Trophoblast cell (in vitro differentiated cells and primary cell): ENCODE results near the gene ASB2.

Source experiments
- DNase-seq, 2 donors: peaks; one replicate each; pipeline ENCODE4 v3.0.0-alpha.2; 2016
- H2AFZ ChIP-seq: 2 replicates; pipeline ENCODE4 v1.6.1; 2013; ENCODE audit warnings: low read length, moderate library complexity, mild to moderate bottlenecking; ENCODE audit not compliant: insufficient read depth, poor library complexity
- H2AK5ac ChIP-seq: 2 replicates; pipeline ENCODE4 v1.6.1; 2013; ENCODE audit warnings: mild to moderate bottlenecking, low read length
- H2BK120ac ChIP-seq: 2 replicates; pipeline ENCODE4 v1.6.1; 2013; ENCODE audit warnings: low read length, mild to moderate bottlenecking, moderate library complexity; ENCODE audit not compliant: insufficient read depth, poor library complexity
- H2BK12ac ChIP-seq: 2 replicates; pipeline ENCODE4 v1.6.1; 2013; ENCODE audit warnings: mild to moderate bottlenecking, low read length, moderate library complexity
- H2BK5ac ChIP-seq: 2 replicates; pipeline ENCODE4 v1.6.1; 2013; ENCODE audit warnings: low read length, low read depth, moderate library complexity, mild to moderate bottlenecking; ENCODE audit not compliant: poor library complexity
- H3K14ac ChIP-seq: 2 replicates; pipeline ENCODE4 v1.6.1; 2013; ENCODE audit warnings: mild to moderate bottlenecking, low read length
- H3K18ac ChIP-seq: 2 replicates; pipeline ENCODE4 v1.6.1; 2013; ENCODE audit warnings: mild to moderate bottlenecking, low read length
- H3K23ac ChIP-seq: 2 replicates; pipeline ENCODE4 v1.6.1; 2013; ENCODE audit warnings: low read length
- H3K27ac ChIP-seq: 2 replicates; pipeline ENCODE4 v1.5.1; 2013; ENCODE audit warnings: low read depth, mild to moderate bottlenecking, inconsistent platforms, low read length, moderate library complexity
- H3K27me3 ChIP-seq: 2 replicates; pipeline ENCODE4 v1.6.1; 2013; ENCODE audit warnings: inconsistent platforms, mild to moderate bottlenecking, low read length, moderate library complexity; ENCODE audit not compliant: insufficient read depth
- H3K36me3 ChIP-seq, 2 experiments: 1 replicate in 1 of 2; 2 replicates in 1 of 2; pipeline ENCODE4 v1.6.1; 2013; ENCODE audit warnings: low read length in 2 of 2, mild to moderate bottlenecking in 2 of 2, moderate library complexity in 1 of 2; ENCODE audit not compliant: insufficient read depth in 2 of 2, control insufficient read depth in 1 of 2
- H3K4ac ChIP-seq: 2 replicates; pipeline ENCODE4 v1.6.1; 2013; ENCODE audit warnings: low read depth, mild to moderate bottlenecking, low read length, moderate library complexity
- H3K4me1 ChIP-seq, 2 experiments: 1 replicate in 1 of 2; 2 replicates in 1 of 2; pipeline ENCODE4 v1.6.1; 2013; ENCODE audit warnings: low read length in 2 of 2, mild to moderate bottlenecking in 2 of 2, moderate library complexity in 1 of 2; ENCODE audit not compliant: insufficient read depth in 2 of 2, control insufficient read depth in 1 of 2
- H3K4me2 ChIP-seq: 2 replicates; pipeline ENCODE4 v1.6.1; 2013; ENCODE audit warnings: inconsistent platforms, mild to moderate bottlenecking, low read length, moderate library complexity
- H3K4me3 ChIP-seq: 2 replicates; pipeline ENCODE4 v1.5.1; 2013; ENCODE audit warnings: mild to moderate bottlenecking, low read depth, low read length, inconsistent platforms
- H3K79me1 ChIP-seq: one replicate; pipeline ENCODE4 v1.6.1; 2013; ENCODE audit warnings: low read length
- H3K79me2 ChIP-seq: 2 replicates; pipeline ENCODE4 v1.6.1; 2013; ENCODE audit warnings: low read length, mild to moderate bottlenecking; ENCODE audit not compliant: control insufficient read depth, insufficient read depth, poor library complexity
- H3K9ac ChIP-seq: 2 replicates; pipeline ENCODE4 v1.6.1; 2013; ENCODE audit warnings: mild to moderate bottlenecking, low read length
- H3K9me3 ChIP-seq: 2 replicates; pipeline ENCODE4 v1.6.1; 2013; ENCODE audit warnings: low read depth, mild to moderate bottlenecking, control low read depth, inconsistent platforms, low read length; ENCODE audit not compliant: insufficient read depth
- H4K12ac ChIP-seq: 2 replicates; pipeline ENCODE4 v1.6.1; 2013; ENCODE audit warnings: low read depth, mild to moderate bottlenecking, low read length, moderate library complexity
- H4K8ac ChIP-seq: 2 replicates; pipeline ENCODE4 v1.6.1; 2013; ENCODE audit warnings: low read depth, mild to moderate bottlenecking, low read length, moderate library complexity
- H4K91ac ChIP-seq: one replicate; pipeline ENCODE4 v1.6.1; 2013; ENCODE audit warnings: low read depth, mild to moderate bottlenecking, low read length, moderate library complexity
- WGBS: extraction: QIAGEN DNeasy Blood & Tissue Kit; methylation state at CpG from one replicate; pipeline ENCODE4 v1.1.7; 2013; ENCODE audit warnings: missing lambda C conversion rate; ENCODE audit not compliant: insufficient read length, insufficient coverage; ENCODE audit errors: extremely low coverage; 5-methylcytosine and 5-hydroxymethylcytosine counted together

Gene ASB2

GRCh38 chr14:93891756-93892504, 84.4 kb downstream of the ASB2 start:
- Histone ChIP-seq H2AFZ (no peak overlapping the region), H3K9me3 (peaks cover 2% of the 10 kb centered on the region), H3K36me3 (no peaks in the 10 kb centered on the region), H3K27ac (no peak overlapping the region), H3K4me1 (no peaks in the 10 kb centered on the region), H3K79me2 (no peaks in the 10 kb centered on the region), H2BK12ac (no peak overlapping the region), H3K14ac (no peak overlapping the region), H2AK5ac (no peak overlapping the region), H2BK5ac (no peak overlapping the region), H3K79me1 (no peaks in the 10 kb centered on the region), H4K8ac (no peak overlapping the region), H3K4ac (no peak overlapping the region), H3K27me3 (no peaks in the 10 kb centered on the region), H4K12ac (no peak overlapping the region), H2BK120ac (no peak overlapping the region), H3K4me3 (no peak overlapping the region), H3K9ac (no peak overlapping the region), H4K91ac (no peak overlapping the region), H3K23ac (no peak overlapping the region), H3K4me2 (no peak overlapping the region), H3K18ac (no peak overlapping the region)
- WGBS: no CpG with 5 or more reads among the region's 15 CpGs
- no peak for DNase-seq

GRCh38 chr14:93889739-93890483, 86.5 kb downstream of the ASB2 start:
- no CpG with 5 or more reads among the region's 9 CpGs for WGBS
- H3K9me3 ChIP-seq: peaks cover 2% of the 10 kb centered on the region
- no peak overlapping the region for H3K4ac ChIP-seq
- H3K36me3 ChIP-seq: no peaks in the 10 kb centered on the region
- H4K91ac ChIP-seq: no peak overlapping the region
- DNase-seq: no peak
- no peaks in the 10 kb centered on the region for H3K79me1 ChIP-seq
- H3K4me2 ChIP-seq: no peak overlapping the region
- H2BK120ac ChIP-seq: no peak overlapping the region
- H2AK5ac ChIP-seq: no peak overlapping the region
- no peak overlapping the region for H3K4me3 ChIP-seq
- H2AFZ ChIP-seq: no peak overlapping the region
- H3K79me2 ChIP-seq: no peaks in the 10 kb centered on the region
- no peak overlapping the region for H4K8ac ChIP-seq
- H3K4me1 ChIP-seq: no peaks in the 10 kb centered on the region
- H3K27me3 ChIP-seq: no peaks in the 10 kb centered on the region
- no peak overlapping the region for H4K12ac ChIP-seq
- no peak overlapping the region for H3K9ac ChIP-seq
- H3K18ac ChIP-seq: no peak overlapping the region
- H3K23ac ChIP-seq: no peak overlapping the region
- H3K27ac ChIP-seq: no peak overlapping the region
- H2BK5ac ChIP-seq: no peak overlapping the region
- H2BK12ac ChIP-seq: no peak overlapping the region
- H3K14ac ChIP-seq: no peak overlapping the region

GRCh38 chr14:93888995-93889394, 87.4 kb downstream of the ASB2 start:
- H3K79me2 ChIP-seq: no peaks in the 10 kb centered on the region
- H2AK5ac ChIP-seq: no peak overlapping the region
- H4K12ac ChIP-seq: no peak overlapping the region
- H3K36me3 ChIP-seq: no peaks in the 10 kb centered on the region
- H3K14ac ChIP-seq: no peak overlapping the region
- H3K4me1 ChIP-seq: no peaks in the 10 kb centered on the region
- no peak overlapping the region for H2BK120ac ChIP-seq
- no peak overlapping the region for H4K91ac ChIP-seq
- H3K23ac ChIP-seq: no peak overlapping the region
- H2AFZ ChIP-seq: no peak overlapping the region
- WGBS: no CpG with 5 or more reads among the region's 12 CpGs
- H3K27ac ChIP-seq: no peak overlapping the region
- H3K18ac ChIP-seq: no peak overlapping the region
- no peaks in the 10 kb centered on the region for H3K27me3 ChIP-seq
- DNase-seq: no peak
- H2BK12ac ChIP-seq: no peak overlapping the region
- H3K9me3 ChIP-seq: peaks cover 2% of the 10 kb centered on the region
- no peak overlapping the region for H3K4ac ChIP-seq
- H4K8ac ChIP-seq: no peak overlapping the region
- H3K4me2 ChIP-seq: no peak overlapping the region
- H3K9ac ChIP-seq: no peak overlapping the region
- H2BK5ac ChIP-seq: no peak overlapping the region
- no peak overlapping the region for H3K4me3 ChIP-seq
- no peaks in the 10 kb centered on the region for H3K79me1 ChIP-seq

- no peak overlapping the region for H4K12ac ChIP-seq
- WGBS: no CpG with 5 or more reads among the region's 1 CpG
- no peaks in the 10 kb centered on the region for H3K27me3 ChIP-seq
- H3K27ac ChIP-seq: no peak overlapping the region
- no peak overlapping the region for H2AK5ac ChIP-seq
- no peak overlapping the region for H3K18ac ChIP-seq
- no peak overlapping the region for H4K91ac ChIP-seq
- no peak overlapping the region for H3K23ac ChIP-seq
- DNase-seq: no peak
- H2BK120ac ChIP-seq: no peak overlapping the region
- no peaks in the 10 kb centered on the region for H3K9me3 ChIP-seq
- H3K79me2 ChIP-seq: no peaks in the 10 kb centered on the region
- H3K14ac ChIP-seq: no peak overlapping the region
- H2BK12ac ChIP-seq: no peak overlapping the region
- no peak overlapping the region for H2BK5ac ChIP-seq
- no peaks in the 10 kb centered on the region for H3K4me1 ChIP-seq
- no peaks in the 10 kb centered on the region for H3K79me1 ChIP-seq
- no peak overlapping the region for H3K4ac ChIP-seq
- H3K4me2 ChIP-seq: no peak overlapping the region
- no peak overlapping the region for H2AFZ ChIP-seq
- no peak overlapping the region for H3K4me3 ChIP-seq
- no peaks in the 10 kb centered on the region for H3K36me3 ChIP-seq
- H3K9ac ChIP-seq: no peak overlapping the region
- no peak overlapping the region for H4K8ac ChIP-seq
Observed at GRCh38 chr14:93884950-93885349, 91.4 kb downstream of the ASB2 start.
